IPS-NIHi11 (cell line): ENCODE results near the gene RBM34.
"Not testable (repeated sequence)": the region's sequence is repeated elsewhere in the genome, so short reads cannot be mapped to it uniquely, and the experiment has no call there.

Experiments used
- DNase-seq: peaks from one replicate; pipeline ENCODE4 v3.0.0; 2012; ENCODE audit warnings: mixed read lengths, low spot score

The RBM34 gene, protein sequence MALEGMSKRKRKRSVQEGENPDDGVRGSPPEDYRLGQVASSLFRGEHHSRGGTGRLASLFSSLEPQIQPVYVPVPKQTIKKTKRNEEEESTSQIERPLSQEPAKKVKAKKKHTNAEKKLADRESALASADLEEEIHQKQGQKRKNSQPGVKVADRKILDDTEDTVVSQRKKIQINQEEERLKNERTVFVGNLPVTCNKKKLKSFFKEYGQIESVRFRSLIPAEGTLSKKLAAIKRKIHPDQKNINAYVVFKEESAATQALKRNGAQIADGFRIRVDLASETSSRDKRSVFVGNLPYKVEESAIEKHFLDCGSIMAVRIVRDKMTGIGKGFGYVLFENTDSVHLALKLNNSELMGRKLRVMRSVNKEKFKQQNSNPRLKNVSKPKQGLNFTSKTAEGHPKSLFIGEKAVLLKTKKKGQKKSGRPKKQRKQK

DNA sequence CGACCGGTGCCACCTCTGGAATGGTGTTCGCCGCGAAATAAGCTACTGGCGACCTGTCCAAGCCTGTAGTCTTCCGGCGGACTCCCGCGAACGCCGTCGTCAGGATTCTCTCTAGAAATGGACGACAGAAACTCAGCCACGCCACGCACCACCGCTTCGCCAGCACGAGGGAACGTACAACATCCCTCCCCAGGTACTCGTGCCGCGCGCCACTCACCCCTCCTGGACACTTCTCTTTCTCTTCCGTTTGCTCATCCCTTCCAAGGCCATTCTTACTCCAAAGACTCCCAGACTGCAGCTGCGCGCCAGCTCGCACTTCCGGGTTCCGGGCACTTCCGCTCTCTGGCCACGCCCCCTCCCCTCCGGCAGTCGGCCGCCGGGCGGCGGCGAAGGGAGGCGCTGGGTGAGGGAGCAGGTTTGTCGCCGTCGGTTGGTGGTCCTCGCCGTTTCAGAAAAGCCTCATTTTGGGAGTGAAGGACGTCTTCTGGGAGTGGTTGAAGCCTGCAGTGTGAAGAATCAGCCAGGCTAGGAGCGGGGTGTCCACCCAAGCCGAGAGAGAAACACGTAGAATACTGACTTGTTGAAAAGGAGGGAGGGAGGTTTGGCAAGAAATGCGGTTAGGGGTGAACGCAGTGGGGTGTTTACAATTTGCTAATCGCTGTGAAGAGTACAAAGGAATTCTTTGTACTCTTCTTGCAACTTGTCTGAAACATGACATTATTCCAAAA lies at the start of gene RBM34:
RBM34 (minus strand) TSS at position 294 of the 728 bp plus-strand sequence; CDS start at position 270, 24 bp downstream.
- peak; percentile 96 for DNase-seq

DNA sequence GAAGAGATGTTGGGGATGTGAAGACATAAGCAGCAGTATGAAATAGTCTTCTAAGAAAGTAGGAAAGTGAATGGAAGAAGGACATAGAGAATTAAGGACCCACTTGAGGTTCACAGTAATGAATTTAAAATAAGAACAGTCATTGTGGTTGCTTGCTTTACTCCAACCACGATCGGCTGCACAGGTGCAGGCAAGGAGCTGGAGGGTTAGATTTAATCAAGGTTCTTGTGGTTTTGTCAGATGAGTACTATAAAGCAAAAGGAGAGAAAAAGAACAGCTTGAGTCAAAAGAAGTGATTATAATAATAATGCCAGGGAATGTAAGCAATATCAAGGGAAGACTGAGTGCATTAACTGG lies 46.1 kb upstream of the RBM34 start:
- DNase-seq, result no peak

DNA sequence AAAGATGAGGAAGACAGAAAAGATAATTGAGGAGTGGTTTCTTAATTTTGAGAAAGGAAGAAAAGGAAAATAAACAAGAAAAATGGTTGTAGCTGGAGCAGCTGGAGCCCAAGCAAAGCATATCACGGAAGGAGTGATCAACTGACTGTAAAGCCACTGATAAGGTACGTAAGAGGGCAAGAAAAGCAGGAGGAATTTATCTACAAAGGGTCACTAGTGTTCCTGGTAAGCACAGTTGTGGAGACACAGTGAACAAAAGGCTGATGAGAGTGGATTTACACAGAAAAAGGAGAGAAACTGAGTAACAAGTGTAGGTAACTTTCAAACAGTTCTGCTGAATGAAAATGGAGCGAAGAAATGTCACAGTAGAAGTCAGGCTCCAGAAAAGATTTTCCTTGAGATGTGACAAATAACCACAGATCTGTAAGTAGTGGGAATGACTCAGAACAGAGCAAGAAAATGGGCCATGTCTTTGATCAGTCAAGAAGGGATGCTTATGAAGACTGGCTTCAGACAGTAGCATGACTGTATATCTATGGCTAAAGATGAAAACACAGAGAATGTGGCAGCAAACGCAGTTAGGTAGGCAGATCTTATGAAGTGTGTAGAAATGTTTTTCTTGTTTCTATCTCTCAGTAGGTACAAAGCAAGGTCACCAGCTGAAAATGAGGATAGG lies 45.6 kb upstream of the RBM34 start:
- DNase-seq, result no peak

DNA sequence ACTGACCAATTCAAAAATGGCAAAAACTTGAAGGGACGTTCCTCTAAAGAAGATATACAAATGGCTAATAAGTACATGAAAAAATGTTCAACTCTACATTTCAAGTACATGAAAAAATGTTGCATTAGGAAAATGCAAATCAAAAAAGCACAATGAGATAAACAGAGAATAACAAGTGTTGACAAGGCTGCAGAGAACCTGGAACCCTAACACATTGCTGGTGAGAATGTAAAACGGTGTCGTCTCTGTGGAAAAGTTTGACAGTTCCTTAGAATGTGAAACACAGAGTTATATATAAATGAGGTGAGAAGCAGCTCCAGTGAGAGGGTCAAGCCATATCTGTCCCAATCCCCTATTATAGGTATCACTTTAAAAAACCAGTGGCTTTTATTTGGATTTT lies 44.6 kb upstream of the RBM34 start:
- no peak for DNase-seq

DNA sequence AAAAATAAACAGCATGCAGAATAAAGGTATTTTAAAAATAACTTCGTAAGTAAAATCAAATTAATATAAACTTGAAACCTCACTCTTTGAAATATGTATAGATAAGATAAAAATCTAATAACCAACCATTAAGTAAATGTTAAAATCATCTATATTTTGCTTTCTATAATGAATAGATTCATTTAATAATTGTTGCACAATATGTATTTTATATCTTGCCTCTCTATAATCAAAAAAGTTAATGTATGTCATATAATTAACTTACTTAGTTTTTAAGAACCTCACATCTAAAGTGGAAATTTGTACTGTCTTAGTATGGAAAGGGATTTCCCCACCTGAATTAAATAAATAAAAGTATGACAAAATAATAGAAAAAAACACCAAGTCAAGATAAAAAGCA lies 42.4 kb upstream of the RBM34 start:
- DNase-seq, result no peak

DNA sequence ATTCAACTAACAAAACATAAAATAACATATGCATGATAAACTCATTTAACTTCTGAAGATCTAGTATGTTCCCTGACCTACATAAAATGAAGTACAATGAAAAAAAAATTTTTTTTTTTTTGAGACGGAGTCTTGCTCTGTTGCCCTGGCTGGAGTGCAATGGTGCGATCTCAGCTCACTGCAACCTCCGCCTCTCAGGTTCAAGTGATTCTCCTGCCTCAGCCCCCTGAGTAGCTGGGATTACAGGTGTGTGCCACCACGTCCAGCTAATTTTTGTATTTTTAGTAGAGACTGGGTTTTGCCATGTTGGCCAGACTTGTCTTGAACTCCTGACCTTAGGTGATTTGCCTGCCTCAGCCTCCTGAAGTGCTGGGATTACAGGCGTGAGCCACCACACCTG lies 41.4 kb upstream of the RBM34 start:
- DNase-seq, result not testable (repeated sequence)

DNA sequence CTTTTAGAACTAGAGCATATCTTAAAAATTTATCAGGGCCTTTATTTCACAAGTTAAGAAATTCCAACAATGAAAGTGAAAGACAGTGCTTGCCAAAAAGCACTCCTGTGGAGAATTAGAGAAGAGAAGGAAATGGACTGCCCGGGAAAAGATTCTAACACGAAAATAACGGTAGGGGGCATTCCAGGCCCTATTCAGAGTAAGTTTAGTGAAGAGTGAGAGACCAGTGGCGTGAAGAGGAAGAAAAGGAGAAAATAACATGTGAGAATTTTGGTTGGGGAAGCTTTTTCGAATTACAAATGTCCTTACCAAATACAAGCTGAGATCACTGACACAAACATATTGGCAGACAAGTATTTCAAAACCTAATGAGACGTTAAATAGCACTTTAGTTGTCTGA lies 38.4 kb upstream of the RBM34 start:
- DNase-seq, result peak; percentile 72

DNA sequence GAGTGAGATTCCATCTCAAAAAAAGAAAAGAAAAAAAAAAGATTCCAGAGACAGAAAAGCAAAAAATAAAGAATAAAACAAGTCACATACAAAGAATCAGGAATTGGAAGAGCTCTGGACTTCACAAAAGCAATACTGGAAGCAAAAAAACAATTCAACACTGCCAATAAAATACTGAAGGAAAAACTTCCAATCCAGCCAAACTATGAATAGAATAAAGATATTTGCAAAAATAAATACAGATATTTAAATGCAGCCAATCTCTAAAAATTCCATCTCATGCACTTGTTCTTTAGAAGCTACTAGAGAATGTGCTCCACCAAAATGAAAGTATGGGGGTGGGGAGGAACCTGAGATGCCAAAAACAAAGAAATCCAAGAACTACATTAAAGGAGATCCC lies 29.4 kb upstream of the RBM34 start:
- DNase-seq, result no peak

DNA sequence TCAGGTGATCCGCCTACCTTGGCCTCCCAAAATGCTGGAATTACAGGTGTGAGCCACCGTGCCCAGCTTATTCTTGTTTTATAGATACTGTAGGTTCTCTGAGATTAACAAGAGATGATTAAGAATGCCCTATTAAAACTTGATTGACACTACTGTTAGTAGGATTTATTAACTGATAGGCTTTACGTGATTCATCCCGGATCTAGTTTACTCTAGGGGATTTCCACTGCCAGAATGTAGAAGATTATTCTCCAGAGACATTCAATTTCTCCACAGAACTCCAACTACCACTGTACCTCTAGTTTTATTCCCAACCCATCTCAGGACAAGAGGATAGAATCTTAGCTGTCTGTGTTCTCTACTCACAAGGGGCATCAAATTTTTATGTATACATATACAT lies 26.3 kb upstream of the RBM34 start:
- no peak for DNase-seq

DNA sequence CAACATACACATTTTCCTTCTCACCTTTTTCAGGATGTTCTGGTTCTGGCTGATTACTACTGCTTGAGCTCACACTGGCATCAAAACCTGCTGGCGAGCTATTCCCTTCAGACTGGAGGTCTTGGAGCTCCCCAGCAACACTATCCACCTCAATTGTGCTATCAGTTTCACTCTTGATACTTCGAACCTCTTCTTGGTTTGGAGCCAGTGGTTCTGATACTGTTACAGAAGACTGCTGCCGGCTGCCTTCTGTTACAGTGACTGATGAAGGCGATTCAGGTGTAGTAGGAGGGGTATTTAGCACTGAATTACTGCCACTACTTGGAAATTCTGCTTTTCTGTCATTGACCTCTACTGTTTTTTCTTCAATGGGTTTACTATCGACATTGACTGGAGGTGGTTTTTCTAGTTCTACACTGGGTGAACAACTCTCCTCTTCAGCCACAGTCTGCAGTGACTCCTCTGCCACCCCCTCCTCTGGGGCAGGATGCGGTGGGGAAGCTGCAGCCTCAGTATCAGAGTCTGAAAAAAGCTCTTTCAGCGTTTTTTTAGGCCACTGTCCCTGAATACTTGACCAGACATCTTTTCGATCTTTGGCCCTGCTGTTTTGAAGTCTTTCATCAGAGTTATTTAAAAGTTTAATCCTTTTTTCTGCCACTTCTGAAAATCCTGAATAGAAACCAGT lies 20.7 kb upstream of the RBM34 start:
- no peak for DNase-seq

DNA sequence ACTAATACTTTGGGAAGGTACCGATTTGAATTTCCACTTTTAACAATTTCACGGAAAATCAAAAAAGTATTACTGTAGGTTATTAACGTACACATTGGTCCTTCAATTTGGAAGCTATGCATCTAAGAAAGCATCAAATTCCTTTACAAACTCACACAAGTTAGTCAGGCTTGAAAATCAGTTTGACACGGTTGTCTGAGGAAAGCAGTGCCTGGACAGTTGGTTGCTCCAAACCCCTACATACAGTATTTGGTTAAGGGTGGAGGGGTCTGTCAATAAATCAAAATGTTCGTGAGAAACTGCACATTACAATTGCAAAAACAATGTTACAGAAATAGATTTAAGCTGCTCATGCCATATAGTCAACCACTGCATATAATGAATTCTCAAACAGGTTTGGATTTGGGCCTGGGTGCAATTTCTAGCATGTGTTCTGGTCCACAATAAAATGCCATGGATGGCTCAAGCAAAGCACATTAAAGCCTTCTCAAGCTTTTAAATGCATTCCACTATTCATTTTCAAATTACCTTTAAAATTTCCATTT lies 19.9 kb upstream of the RBM34 start:
- DNase-seq, result no peak

DNA sequence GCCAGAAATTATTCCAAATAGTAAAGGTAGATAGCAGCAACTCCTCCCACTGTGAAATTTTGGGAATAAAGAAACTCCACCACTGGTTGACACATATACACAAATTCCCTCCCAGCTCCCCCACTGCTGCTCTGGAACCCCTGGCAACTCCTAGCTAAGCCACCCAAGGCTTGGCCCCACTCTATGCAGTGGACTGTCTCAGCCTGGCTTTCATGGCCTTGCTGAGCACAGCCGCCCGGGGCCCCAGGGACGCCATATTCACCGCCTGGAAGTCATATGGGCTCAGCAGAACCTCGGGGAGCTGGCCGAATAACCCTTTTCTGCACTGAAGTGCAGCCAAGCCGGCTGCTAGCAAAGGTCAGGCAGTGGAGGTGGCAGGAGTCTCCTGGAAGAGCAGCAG lies 15.4 kb upstream of the RBM34 start:
- no peak for DNase-seq

DNA sequence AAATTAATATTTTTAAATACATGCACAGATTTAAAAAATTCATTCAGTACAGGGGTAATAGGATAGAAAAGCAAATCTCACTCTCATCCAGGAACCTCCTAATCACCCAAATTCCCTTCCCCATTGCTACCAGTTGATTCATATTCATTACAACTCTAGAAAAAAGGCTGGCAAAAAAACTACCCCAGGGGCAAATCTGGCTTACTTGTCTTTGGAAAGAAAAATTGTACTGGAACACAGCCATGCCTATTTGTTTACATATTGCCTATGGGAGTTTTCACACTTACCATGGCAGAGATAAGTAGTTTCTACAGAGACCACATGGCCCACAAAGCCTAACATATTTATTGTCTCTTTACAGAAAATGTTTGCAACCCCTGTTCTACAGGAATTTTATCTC lies 8.9 kb upstream of the RBM34 start:
- no peak for DNase-seq

DNA sequence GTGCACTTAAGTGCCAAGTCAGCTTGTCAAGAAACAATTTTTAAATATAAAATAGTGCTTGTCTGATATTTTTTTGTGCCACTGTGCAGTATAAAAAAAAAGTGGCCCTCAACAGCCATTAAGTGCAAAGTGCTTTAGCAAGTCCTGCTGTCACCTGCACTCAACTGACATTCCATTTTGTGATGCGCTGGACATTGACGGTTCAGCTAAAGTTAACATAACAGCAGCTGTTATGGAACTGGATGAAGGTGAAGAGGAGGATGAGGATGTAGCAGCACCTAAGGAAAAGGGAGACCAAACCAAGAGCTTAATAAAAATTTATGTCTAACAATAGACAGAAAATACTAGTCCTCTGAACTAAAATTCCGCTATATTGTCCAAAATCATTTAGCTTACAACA lies 7.3 kb upstream of the RBM34 start:
- DNase-seq, result no peak

DNA sequence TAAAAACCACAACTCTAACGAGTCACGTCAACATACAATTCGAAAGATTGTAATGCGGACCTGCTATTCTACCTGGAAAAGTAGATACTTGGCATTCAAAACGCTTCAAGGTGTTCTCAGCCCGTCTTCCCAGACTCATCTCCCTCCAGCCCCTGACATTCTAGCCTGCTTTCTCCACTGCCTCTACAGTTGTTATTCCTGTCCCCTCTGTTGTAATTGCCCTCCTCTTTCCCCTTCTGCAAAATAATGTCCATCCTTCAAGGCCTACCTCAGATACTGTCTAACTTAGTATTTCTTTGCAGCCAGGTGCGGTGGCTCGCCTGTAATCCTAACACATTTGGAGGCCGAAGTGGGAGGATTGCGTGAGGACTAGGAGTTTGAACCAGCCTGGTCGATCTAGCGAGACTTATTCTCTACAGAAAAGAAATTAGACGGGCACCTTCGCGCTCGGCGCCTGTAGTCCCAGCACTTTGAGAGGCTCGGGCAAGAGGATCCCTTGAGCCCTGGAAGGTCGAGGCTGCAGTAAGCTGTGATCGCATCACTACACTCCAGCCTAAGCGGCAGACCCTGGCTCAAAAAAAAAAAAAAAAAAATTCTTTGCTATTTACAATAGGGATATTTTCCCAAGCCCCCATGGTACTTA lies 756 bp upstream of the RBM34 start:
- DNase-seq, result peak; percentile 15

DNA sequence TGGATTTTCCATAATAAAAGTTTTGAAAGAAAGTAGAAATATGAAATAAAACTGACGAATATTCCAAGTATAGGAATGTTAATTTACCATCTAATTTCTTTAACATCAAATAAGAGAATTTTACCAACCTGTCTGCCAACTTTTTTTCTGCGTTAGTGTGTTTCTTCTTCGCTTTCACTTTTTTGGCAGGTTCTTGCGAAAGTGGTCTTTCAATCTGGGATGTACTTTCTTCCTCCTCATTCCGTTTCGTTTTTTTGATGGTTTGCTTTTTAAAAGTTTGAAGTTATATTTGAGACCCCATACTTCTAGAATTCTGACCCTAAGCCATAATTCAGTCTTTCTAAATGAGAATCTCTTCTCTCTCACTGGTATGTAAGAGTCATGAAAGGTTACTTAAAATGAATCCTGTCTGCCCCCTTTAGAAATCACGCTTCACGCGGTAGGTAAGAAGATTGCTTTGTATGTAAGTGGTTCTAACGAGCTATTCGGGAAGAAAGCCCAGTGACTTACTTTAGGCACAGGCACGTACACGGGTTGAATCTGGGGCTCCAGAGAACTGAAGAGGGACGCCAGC lies 580 bp downstream of the RBM34 start:
- DNase-seq, result no peak

DNA sequence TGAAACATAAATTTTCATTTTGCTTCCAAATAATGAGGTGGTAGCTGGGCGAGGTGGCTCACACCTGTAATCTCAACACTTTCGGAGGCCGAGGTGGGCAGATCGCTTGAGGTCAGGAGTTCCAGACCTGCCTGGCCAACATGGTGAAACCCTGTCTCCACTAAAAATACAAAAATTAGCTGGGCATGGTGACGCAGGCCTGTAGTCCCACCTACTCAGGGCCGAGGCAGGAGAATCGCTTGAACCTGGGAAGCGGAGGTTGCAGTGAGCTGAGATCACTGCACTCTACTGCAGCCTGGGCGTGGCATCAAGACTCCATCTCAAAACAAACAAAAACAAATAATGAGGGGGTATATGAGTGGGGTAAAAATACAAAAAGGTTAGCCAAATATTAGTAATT lies 1.1 kb downstream of the RBM34 start:
- not testable (repeated sequence) for DNase-seq

DNA sequence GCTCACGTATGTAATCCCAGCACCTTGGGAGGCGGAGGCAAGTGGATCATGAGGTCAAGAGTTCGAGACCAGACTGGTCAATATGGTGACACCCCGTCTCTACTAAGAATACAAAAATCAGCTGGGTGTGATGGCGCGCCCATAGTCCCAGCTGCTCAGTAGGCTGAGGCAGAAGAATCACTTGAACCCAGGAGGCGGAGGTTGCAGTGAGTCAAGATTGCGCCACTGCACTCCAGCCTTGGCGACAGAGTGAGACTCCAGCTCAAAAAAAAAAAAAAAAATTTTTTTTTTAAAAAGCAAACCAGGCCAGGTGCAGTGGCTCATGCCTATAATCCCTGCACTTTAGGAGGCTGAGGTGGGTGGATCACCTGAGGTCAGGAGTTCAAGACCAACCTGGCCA lies 1.8 kb downstream of the RBM34 start:
- DNase-seq, result not testable (repeated sequence)

DNA sequence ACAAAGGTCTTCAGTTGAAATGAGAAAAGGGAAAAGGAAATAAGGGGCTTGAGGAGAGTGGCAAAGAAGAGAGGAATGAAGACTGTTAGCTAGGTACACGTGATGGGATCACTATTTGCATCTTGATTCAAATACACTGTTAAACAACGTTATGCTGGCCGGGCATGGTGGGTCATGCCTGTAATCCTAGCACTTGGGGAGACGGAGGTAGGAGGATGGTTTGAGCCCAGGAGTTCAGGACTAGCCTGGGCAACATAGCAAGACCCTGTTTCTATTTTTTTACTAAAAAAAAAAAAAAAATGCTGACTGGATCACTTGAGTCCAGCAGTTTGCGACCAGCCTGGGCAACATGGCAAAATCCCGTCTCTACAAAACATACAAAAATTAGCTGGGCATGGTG lies 2.4 kb downstream of the RBM34 start:
- DNase-seq, result no peak

DNA sequence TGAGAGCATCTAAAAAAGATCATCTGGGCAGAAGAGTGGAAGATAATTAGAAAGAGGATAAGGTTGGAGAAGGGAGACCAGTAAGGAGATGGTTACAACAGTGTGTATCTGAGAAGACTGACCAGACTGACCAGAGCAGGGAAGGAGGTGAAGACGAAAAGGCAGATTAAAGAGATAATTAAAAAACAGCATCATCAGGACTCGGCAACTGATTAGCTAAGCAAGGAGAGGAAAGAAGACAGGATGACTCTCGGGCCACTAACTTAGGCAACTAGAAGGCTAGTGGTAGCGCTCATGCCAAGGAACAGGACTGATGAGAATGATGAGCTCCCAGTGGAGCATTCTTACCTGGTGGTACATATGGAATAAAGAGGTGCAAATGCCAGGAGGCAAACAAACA lies 3.9 kb downstream of the RBM34 start:
- no peak for DNase-seq

DNA sequence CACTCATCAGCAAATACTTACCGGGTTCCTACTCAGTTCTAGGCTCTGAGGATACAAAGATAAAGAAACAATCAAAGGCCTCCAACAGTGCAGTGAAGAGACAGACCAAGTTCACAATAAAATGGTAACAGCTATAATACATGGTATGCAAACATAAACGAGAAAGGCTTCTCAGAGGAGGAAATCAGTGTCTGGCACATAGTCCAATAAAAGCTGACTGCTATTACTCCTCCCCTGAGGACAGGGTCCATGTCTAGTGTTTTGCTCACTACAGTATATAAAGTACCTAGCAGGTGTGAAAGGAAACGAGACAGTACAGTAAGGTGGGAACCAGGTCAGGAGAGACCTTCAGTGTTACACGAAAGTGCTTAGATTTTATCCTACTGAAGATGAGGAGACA lies 4.3 kb downstream of the RBM34 start:
- DNase-seq, result no peak
